Measurements from ENCODE around the gene HNRNPUL2.
"Not testable (repeated sequence)": the region's sequence is repeated elsewhere in the genome, so short reads cannot be mapped to it uniquely, and the experiment has no call there.

HNRNPUL2 gene

GRCh38 chr11:62727165-62727871 lies at the start of gene HNRNPUL2:
HNRNPUL2 (minus strand) TSS chr11:62727457; CDS start chr11:62727156, 301 bp downstream.
- H3K4me1 ChIP-seq (ENCODE audit: insufficient read depth, low read length), result peaks cover 30% of the 10 kb centered on the region
- peak within 1 kb of the TSS; percentile 66 for H2AFZ ChIP-seq (ENCODE audit: low read depth, low read length)
- H3K27me3 ChIP-seq (ENCODE audit: insufficient read depth, low read length), result no peaks in the 10 kb centered on the region
- peaks cover 27% of the 10 kb centered on the region for H3K36me3 ChIP-seq (ENCODE audit: insufficient read depth, low read length)
- no peaks in the 10 kb centered on the region for H3K9me3 ChIP-seq (ENCODE audit: low read length)
- peak within 1 kb of the TSS; percentile 85 for H3K4me3 ChIP-seq (ENCODE audit: low read length)

- H3K36me3 ChIP-seq (ENCODE audit: insufficient read depth, low read length), result peaks cover 42% of the 10 kb centered on the region
- peaks cover 6% of the 10 kb centered on the region for H3K4me1 ChIP-seq (ENCODE audit: insufficient read depth, low read length)
- no peak overlapping the region for H2AFZ ChIP-seq (ENCODE audit: low read depth, low read length)
- no peak overlapping the region for H3K4me3 ChIP-seq (ENCODE audit: low read length)
- H3K27me3 ChIP-seq (ENCODE audit: insufficient read depth, low read length), result no peaks in the 10 kb centered on the region
- no peaks in the 10 kb centered on the region for H3K9me3 ChIP-seq (ENCODE audit: low read length)
Observed at GRCh38 chr11:62775646-62776045, 48.4 kb upstream of the HNRNPUL2 start.

- H3K4me3 ChIP-seq (ENCODE audit: low read length), result no peak overlapping the region
- peaks cover 41% of the 10 kb centered on the region for H3K36me3 ChIP-seq (ENCODE audit: insufficient read depth, low read length)
Observed at GRCh38 chr11:62774407-62774806, 47.1 kb upstream of the HNRNPUL2 start.

GRCh38 chr11:62771144-62772021 lies 44.1 kb upstream of the HNRNPUL2 start, which contains the start of gene TAF6L:
TAF6L (plus strand) TSS chr11:62771396; CDS start chr11:62775784, 4,388 bp downstream.
- Histone ChIP-seq H3K4me3 (ENCODE audit: low read length) (peak within 1 kb of the TSS; percentile 68), H3K36me3 (ENCODE audit: insufficient read depth, low read length) (peaks cover 27% of the 10 kb centered on the region), H3K27me3 (ENCODE audit: insufficient read depth, low read length) (no peaks in the 10 kb centered on the region), H3K4me1 (ENCODE audit: insufficient read depth, low read length) (peaks cover 21% of the 10 kb centered on the region), H3K9me3 (ENCODE audit: low read length) (no peaks in the 10 kb centered on the region), H2AFZ (ENCODE audit: low read depth, low read length) (peak within 1 kb of the TSS; percentile 67)

More at GRCh38 chr11:62774407-62774806, 47.1 kb upstream of the HNRNPUL2 start:
- no peaks in the 10 kb centered on the region for H3K9me3 ChIP-seq (ENCODE audit: low read length)
- no peaks in the 10 kb centered on the region for H3K27me3 ChIP-seq (ENCODE audit: insufficient read depth, low read length)
- no peak overlapping the region for H2AFZ ChIP-seq (ENCODE audit: low read depth, low read length)
- peaks cover 18% of the 10 kb centered on the region for H3K4me1 ChIP-seq (ENCODE audit: insufficient read depth, low read length)

- no peaks in the 10 kb centered on the region for H3K9me3 ChIP-seq (ENCODE audit: low read length)
- peak overlapping the region; percentile 68 for H3K4me3 ChIP-seq (ENCODE audit: low read length)
- H2AFZ ChIP-seq (ENCODE audit: low read depth, low read length), result peak overlapping the region; percentile 67
- H3K4me1 ChIP-seq (ENCODE audit: insufficient read depth, low read length), result peaks cover 21% of the 10 kb centered on the region
- peaks cover 26% of the 10 kb centered on the region for H3K36me3 ChIP-seq (ENCODE audit: insufficient read depth, low read length)
- H3K27me3 ChIP-seq (ENCODE audit: insufficient read depth, low read length), result no peaks in the 10 kb centered on the region
Observed at GRCh38 chr11:62770778-62771143, 43.5 kb upstream of the HNRNPUL2 start.

- H3K9me3 ChIP-seq (ENCODE audit: low read length); H2AFZ ChIP-seq (ENCODE audit: low read depth, low read length); H3K27me3 ChIP-seq (ENCODE audit: insufficient read depth, low read length): not testable (repeated sequence)
- H3K4me3 ChIP-seq (ENCODE audit: low read length), result peak overlapping the region; percentile 99
- H3K36me3 ChIP-seq (ENCODE audit: insufficient read depth, low read length), result peaks cover 13% of the 10 kb centered on the region
- peaks cover 14% of the 10 kb centered on the region for H3K4me1 ChIP-seq (ENCODE audit: insufficient read depth, low read length)
Observed at GRCh38 chr11:62760867-62761227, 33.6 kb upstream of the HNRNPUL2 start.

- H3K9me3 ChIP-seq (ENCODE audit: low read length), result no peaks in the 10 kb centered on the region
- H3K4me3 ChIP-seq (ENCODE audit: low read length), result no peak overlapping the region
- H3K4me1 ChIP-seq (ENCODE audit: insufficient read depth, low read length), result peaks cover 14% of the 10 kb centered on the region
Observed at GRCh38 chr11:62757846-62758788, 30.9 kb upstream of the HNRNPUL2 start.

GRCh38 chr11:62755086-62755615 lies 27.9 kb upstream of the HNRNPUL2 start:
- Histone ChIP-seq H3K4me3 (ENCODE audit: low read length) (no peak overlapping the region), H3K4me1 (ENCODE audit: insufficient read depth, low read length) (no peaks in the 10 kb centered on the region), H3K36me3 (ENCODE audit: insufficient read depth, low read length) (peaks cover 13% of the 10 kb centered on the region), H3K27me3 (ENCODE audit: insufficient read depth, low read length) (no peaks in the 10 kb centered on the region), H2AFZ (ENCODE audit: low read depth, low read length) (no peak overlapping the region), H3K9me3 (ENCODE audit: low read length) (no peaks in the 10 kb centered on the region)

More at GRCh38 chr11:62757846-62758788, 30.9 kb upstream of the HNRNPUL2 start:
- H2AFZ ChIP-seq (ENCODE audit: low read depth, low read length), result peak overlapping the region; percentile 5
- H3K36me3 ChIP-seq (ENCODE audit: insufficient read depth, low read length), result peaks cover 4% of the 10 kb centered on the region
- no peaks in the 10 kb centered on the region for H3K27me3 ChIP-seq (ENCODE audit: insufficient read depth, low read length)

GRCh38 chr11:62753736-62754603 lies 26.7 kb upstream of the HNRNPUL2 start, which contains the start of gene ZBTB3:
ZBTB3 (minus strand) TSS chr11:62754160; CDS start chr11:62753664, 496 bp downstream.
- Histone ChIP-seq H2AFZ (ENCODE audit: low read depth, low read length) (peak within 1 kb of the TSS; percentile 65), H3K27me3 (ENCODE audit: insufficient read depth, low read length) (no peaks in the 10 kb centered on the region), H3K9me3 (ENCODE audit: low read length) (no peaks in the 10 kb centered on the region), H3K4me3 (ENCODE audit: low read length) (peak within 1 kb of the TSS; percentile 60), H3K36me3 (ENCODE audit: insufficient read depth, low read length) (peaks cover 17% of the 10 kb centered on the region), H3K4me1 (ENCODE audit: insufficient read depth, low read length) (no peaks in the 10 kb centered on the region)

GRCh38 chr11:62752994-62753735 lies 25.9 kb upstream of the HNRNPUL2 start:
- Histone ChIP-seq H3K27me3 (ENCODE audit: insufficient read depth, low read length) (no peaks in the 10 kb centered on the region), H2AFZ (ENCODE audit: low read depth, low read length) (peak overlapping the region; percentile 65)

GRCh38 chr11:62752177-62752785 lies 25.0 kb upstream of the HNRNPUL2 start:
- Histone ChIP-seq H3K36me3 (ENCODE audit: insufficient read depth, low read length) (peaks cover 17% of the 10 kb centered on the region), H3K9me3 (ENCODE audit: low read length) (no peaks in the 10 kb centered on the region), H3K4me3 (ENCODE audit: low read length) (no peak overlapping the region), H3K27me3 (ENCODE audit: insufficient read depth, low read length) (no peaks in the 10 kb centered on the region), H2AFZ (ENCODE audit: low read depth, low read length) (no peak overlapping the region), H3K4me1 (ENCODE audit: insufficient read depth, low read length) (no peaks in the 10 kb centered on the region)

More at GRCh38 chr11:62752994-62753735, 25.9 kb upstream of the HNRNPUL2 start:
- H3K4me3 ChIP-seq (ENCODE audit: low read length), result peak overlapping the region; percentile 60
- no peaks in the 10 kb centered on the region for H3K9me3 ChIP-seq (ENCODE audit: low read length)
- H3K36me3 ChIP-seq (ENCODE audit: insufficient read depth, low read length), result peaks cover 17% of the 10 kb centered on the region
- H3K4me1 ChIP-seq (ENCODE audit: insufficient read depth, low read length), result no peaks in the 10 kb centered on the region
